Kidney epithelial cell (primary cell): ENCODE results near the gene ADAMTS6. TPM values are rescaled to one million over a fixed set of nuclear protein-coding genes. Genes with fewer than 3 reads are reported as not detected.

Experiments
- DNase-seq: peaks from one replicate; pipeline ENCODE4 v3.0.0-alpha.2; 2010; ENCODE audit warnings: low read depth
- H3K27me3 ChIP-seq: 2 replicates; pipeline ENCODE4 v1.6.0; 2011; ENCODE audit warnings: low read length; ENCODE audit not compliant: control insufficient read depth, insufficient read depth
- H3K36me3 ChIP-seq: 2 replicates; pipeline ENCODE4 v1.5.1; 2011; ENCODE audit warnings: low read length; ENCODE audit not compliant: control insufficient read depth, insufficient read depth
- H3K4me3 ChIP-seq: 2 replicates; pipeline ENCODE4 v1.5.1; 2011; ENCODE audit warnings: low read depth, mild to moderate bottlenecking, control low read depth, low read length
- CTCF ChIP-seq: IDR thresholded peaks from 2 replicates; pipeline ENCODE4 v1.5.1; 2011; ENCODE audit warnings: mild to moderate bottlenecking, moderate library complexity, low read length, control low read depth, inconsistent platforms; ENCODE audit not compliant: insufficient read depth, poor library complexity, severe bottlenecking
- total RNA-seq: library from RNA; depleted of rRNA; stranded (reverse); fragments of >200 nt; gene quantifications from 2 replicates; pipeline ENCODE4 v1.2.3, GENCODE V29; 2015

Gene ADAMTS6
- total RNA-seq, 1 donor from 2014 or later, result 15.3 TPM

DNA sequence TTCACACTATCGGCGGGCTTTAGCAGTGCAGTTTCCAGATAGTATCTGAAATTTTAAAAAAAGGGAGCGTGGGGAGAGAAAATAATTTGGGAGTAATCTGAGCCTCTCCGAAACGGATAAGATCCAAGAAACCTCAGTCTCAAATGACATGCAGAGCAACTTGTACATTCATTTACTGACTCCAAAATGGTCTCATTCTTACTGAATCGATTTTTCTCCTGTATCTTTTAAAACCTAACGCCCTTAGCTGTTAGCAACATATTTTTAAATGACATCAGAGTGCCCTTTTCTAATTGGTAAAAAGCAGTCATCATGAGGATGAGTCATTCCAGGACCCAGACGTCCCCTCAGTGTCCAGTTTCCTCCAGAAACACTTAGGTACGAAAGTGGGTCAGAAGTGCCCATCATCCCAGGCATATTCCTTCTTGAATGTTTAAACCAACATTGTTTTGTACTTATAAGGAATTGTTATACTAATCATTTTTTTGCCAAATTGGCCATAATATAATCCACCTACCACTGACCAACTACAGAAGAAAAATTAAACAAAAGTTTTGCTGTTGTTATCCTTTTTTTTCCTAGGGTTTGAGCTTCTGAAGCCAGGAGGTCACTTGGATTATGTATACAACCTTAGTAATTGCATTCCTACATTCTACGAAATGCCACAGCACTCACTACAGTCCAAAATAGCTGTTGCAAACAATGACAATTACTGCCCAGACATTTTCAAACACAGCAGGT is 354.4 kb downstream of the ADAMTS6 start:
- Histone ChIP-seq H3K36me3 (no peaks in the 10 kb centered on the region), H3K27me3 (no peaks in the 10 kb centered on the region), H3K4me3 (no peak overlapping the region)
- no peak for TF ChIP-seq CTCF
- no peak for DNase-seq

GRCh38 chr5:65126542-65127069 is 355.1 kb downstream of the ADAMTS6 start:
- no peak for DNase-seq
- H3K36me3 ChIP-seq, result no peaks in the 10 kb centered on the region
- H3K4me3 ChIP-seq, result no peak overlapping the region
- no peaks in the 10 kb centered on the region for H3K27me3 ChIP-seq
- no peak for TF ChIP-seq CTCF

DNA sequence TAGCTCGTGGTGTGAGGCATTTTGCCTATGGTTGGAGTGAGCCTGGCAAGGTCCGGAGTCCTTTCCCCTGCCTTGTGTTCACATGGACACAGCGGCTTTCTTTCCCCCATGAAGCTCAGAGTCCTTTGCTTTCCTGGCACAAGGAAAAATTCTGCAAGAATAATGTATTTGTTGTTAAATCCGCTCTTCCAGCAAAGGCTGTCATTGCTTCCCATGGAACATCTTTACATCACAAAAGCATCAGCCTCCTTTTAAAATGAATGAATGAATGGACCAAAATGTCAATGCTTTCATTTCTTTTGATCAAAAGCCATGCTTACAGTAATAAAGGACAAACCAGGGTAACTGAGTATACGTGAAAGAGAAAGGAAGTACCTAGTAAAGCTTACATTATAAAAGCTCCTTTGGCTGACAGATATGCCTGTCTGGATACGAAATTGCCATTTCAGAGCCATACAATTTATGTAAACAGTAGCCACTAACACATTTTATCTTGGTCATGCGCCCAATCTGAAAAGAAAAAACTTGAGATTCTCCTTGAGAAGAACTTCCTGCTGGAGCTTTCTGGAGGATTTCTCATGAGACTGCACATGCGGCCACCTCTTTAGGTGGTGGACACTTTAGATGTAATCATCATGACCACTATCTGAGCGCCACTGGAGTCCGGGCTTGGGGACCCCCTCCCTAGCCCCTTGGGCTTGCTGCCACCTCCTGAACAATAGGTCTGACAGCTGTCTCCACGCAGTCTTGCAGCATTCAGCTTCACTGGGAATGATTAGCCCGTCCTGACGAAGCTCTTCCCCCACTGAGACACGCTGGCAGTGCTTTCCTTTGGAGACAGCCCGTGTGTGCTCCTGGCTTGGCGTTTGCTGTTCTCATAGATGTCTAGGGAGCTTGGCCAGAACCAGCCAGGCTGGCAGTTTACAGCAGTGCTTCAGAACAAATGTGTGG is 355.9 kb downstream of the ADAMTS6 start:
- Histone ChIP-seq H3K27me3 (no peaks in the 10 kb centered on the region), H3K36me3 (no peaks in the 10 kb centered on the region), H3K4me3 (no peak overlapping the region)
- DNase-seq, result no peak
- TF ChIP-seq CTCF, result no peak

DNA sequence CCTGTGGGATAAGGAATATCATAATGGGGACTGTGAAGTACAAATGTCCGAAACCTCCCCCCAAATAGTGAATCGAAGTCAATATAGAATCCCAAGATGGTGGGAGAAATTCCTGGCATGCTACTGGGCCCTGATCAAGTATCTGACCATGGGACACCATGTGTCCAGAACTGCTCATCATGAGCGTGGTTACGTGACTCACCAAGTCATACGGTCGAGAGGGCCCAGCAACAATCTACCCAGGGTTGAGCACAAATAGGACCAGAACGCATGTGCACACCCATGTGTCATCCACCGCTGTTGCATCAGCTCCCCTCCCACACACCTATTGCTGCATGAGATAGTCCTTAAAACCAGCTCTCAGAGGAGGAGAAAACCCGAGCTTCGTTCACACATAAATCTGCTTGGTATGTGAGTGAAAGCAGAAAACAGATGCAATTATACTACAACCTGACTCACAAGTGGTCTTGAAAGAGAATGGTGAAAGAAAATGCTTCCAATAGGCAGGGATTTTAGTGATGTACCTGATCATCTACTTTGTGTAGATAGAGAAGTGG is 359.8 kb downstream of the ADAMTS6 start:
- no peak for TF ChIP-seq CTCF
- DNase-seq, result peak; percentile 67
- Histone ChIP-seq H3K4me3 (no peak overlapping the region), H3K36me3 (no peaks in the 10 kb centered on the region), H3K27me3 (no peaks in the 10 kb centered on the region)

DNA sequence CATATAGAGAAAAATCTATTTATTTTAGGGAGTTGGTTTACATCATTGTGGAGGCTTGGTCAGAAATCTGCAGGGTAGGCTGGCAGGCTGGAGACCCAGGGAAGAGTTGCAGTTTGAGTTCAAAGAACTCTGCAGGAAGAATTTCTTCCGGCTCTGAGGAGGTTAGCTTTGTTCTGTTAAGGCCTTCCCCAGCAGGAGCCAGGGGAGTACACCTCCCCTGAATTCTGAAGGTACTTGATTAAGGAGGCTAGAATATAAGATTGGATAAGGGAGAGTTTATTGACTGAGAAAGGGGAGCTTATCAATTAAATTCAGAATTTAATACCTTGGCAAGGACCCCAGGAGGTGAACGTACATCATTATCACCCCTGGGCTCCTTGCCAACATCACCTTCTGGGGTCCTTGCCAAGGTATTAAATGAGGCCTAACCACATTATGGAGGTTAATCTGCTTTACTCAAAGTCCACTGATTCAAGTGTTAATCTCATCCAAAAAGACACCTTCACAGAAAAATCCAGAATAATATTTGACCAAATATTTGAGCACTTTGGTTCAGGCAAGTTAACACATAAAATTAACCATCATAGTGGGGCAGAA is 361.3 kb downstream of the ADAMTS6 start:
- Histone ChIP-seq H3K4me3 (no peak overlapping the region), H3K27me3 (no peaks in the 10 kb centered on the region), H3K36me3 (no peaks in the 10 kb centered on the region)
- no peak for DNase-seq
- TF ChIP-seq CTCF, result no peak
